Smooth muscle cell (in vitro differentiated cells): ENCODE measurements around the gene CXCR6. TPM values are rescaled to one million over a fixed set of nuclear protein-coding genes. Genes with fewer than 3 reads are reported as not detected.

Experiments
- DNase-seq: peaks from one replicate; lab custom pipeline; 2025; ENCODE audit not compliant: unreplicated experiment; lab: John Stamatoyannopoulos, UW
- H2AFZ ChIP-seq: fragments of 200-600 bp; sonication (generic); 2 replicates; pipeline ENCODE4 v1.6.0; 2016; ENCODE audit warnings: antibody characterized with exemption, low read depth, mild to moderate bottlenecking
- H3F3A ChIP-seq: fragments of 200-600 bp; sonication (generic); 2 replicates; pipeline ENCODE4 v1.6.0; 2017; ENCODE audit warnings: antibody characterized with exemption, low read depth
- H3K27ac ChIP-seq: fragments of 200-600 bp; sonication (generic); 2 replicates; pipeline ENCODE4 v1.5.1; 2016; ENCODE audit warnings: low read depth, mild to moderate bottlenecking
- H3K27me3 ChIP-seq: fragments of 200-600 bp; sonication (generic); 2 replicates; pipeline ENCODE4 v1.6.1; 2016; ENCODE audit warnings: low read depth, mild to moderate bottlenecking
- H3K36me3 ChIP-seq: fragments of 200-600 bp; sonication (generic); 2 replicates; pipeline ENCODE4 v1.5.1; 2016; ENCODE audit warnings: low read depth
- H3K4me1 ChIP-seq: fragments of 200-600 bp; sonication (generic); 2 replicates; pipeline ENCODE4 v1.5.1; 2016; ENCODE audit warnings: low read depth
- H3K4me2 ChIP-seq: fragments of 200-600 bp; sonication (generic); 2 replicates; pipeline ENCODE4 v1.6.0; 2016; ENCODE audit warnings: mild to moderate bottlenecking
- H3K4me3 ChIP-seq: fragments of 200-600 bp; sonication (generic); 2 replicates; pipeline ENCODE4 v1.5.1; 2016; ENCODE audit warnings: mild to moderate bottlenecking
- H3K79me2 ChIP-seq: fragments of 200-600 bp; sonication (generic); 2 replicates; pipeline ENCODE4 v1.6.0; 2016; ENCODE audit warnings: low read depth, mild to moderate bottlenecking
- H3K9ac ChIP-seq: fragments of 200-600 bp; sonication (generic); 2 replicates; pipeline ENCODE4 v1.6.0; 2016; ENCODE audit warnings: low read depth
- H3K9me3 ChIP-seq: fragments of 200-600 bp; sonication (generic); replicated peaks from 2 replicates; pipeline ENCODE4 v1.5.1; 2016; ENCODE audit warnings: low read depth
- H4K20me1 ChIP-seq: fragments of 200-600 bp; sonication (generic); 2 replicates; pipeline ENCODE4 v1.6.0; 2016; ENCODE audit warnings: low read depth
- WGBS: methylation state at CpG from one replicate; pipeline ENCODE4 v1.1.7; 2016; ENCODE audit warnings: low lambda C conversion rate; 5-methylcytosine and 5-hydroxymethylcytosine counted together
- polyA plus RNA-seq: library from polyadenylated mRNA; unstranded; fragments of >200 nt; fragmentation: Nextera tagmentation; extraction: Ambion mirVana; gene quantifications from 2 replicates; pipeline ENCODE4 v1.2.1, GENCODE V29; 2016
- total RNA-seq: library from RNA; depleted of rRNA; stranded (reverse); fragments of >200 nt; gene quantifications from 2 replicates; pipeline ENCODE4 v1.2.3, GENCODE V29; 2014
- TF ChIP-seq, protein P1 (sequence below): fragments of 200-600 bp; sonication (generic); IDR thresholded peaks from 2 replicates; pipeline ENCODE4 v1.5.1; 2017; ENCODE audit warnings: borderline replicate concordance, mild to moderate bottlenecking, antibody characterized with exemption; ENCODE audit not compliant: insufficient read depth, poor library complexity, severe bottlenecking

CXCR6 gene
- total and polyA plus RNA-seq, 2 experiments from 2014 or later, result 0.19 to 0.81 TPM

DNA sequence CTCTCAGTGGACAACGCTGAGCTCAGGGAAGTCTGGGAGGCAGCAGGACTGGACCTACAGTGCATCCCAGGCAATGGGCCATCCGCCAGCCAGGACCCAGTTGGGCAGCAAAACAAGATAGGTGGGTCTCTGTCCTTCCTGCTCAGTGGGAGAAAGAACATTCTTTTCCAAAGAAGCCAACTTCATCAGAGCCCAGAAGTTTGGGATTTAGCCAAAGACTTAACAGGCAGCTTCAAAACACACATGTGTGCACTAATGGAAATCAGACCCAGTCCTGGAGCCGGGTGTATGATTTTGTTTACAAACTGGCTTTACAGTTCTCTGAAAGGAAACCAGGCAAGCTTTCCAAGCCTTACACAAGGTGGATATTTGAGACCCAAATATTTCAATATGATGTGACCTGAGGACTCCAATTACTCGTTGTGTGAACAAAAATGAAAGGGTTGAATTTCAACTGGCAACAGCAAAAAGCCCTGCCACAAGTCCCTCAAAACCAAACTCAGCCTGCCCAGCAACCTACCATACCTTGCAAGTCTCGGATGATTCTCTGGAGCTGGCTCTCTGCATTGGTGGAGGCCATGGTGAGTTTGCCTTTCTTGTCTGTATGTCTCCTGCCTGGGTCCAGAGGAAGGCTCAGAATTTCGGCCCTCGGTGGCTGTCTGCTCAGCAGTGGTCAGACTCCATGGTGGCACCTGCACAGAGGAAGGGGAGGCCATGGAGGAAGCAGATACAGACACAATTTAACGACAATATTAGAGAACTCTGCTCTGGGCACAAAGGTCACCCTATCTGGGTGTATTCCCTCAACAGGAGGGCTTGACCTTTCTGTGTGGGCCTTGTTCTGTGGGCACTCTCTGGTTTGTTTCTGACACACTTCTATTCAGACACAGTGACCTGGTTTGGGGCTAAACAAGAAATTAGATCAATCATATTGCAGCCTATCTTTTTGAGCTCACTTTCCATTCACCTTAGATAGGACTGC lies 41.4 kb downstream of the CXCR6 start:
- DNase-seq, result no peak

GRCh38 chr3:45985532-45986302 lies 42.5 kb downstream of the CXCR6 start:
- H3K27ac ChIP-seq, result peak overlapping the region; percentile 93
- peak overlapping the region; percentile 19 for H3K9ac ChIP-seq
- H2AFZ ChIP-seq, result no peak overlapping the region
- peaks cover 15% of the 10 kb centered on the region for H3F3A ChIP-seq
- peaks cover 13% of the 10 kb centered on the region for H3K4me1 ChIP-seq
- no peaks in the 10 kb centered on the region for H3K9me3 ChIP-seq
- H3K27me3 ChIP-seq, result no peaks in the 10 kb centered on the region
- no peaks in the 10 kb centered on the region for H3K79me2 ChIP-seq
- 59% methylated on average over 13 of the region's 13 CpGs for WGBS
- H3K36me3 ChIP-seq, result no peaks in the 10 kb centered on the region
- H4K20me1 ChIP-seq, result no peaks in the 10 kb centered on the region
- no peak overlapping the region for H3K4me3 ChIP-seq
- no peak for DNase-seq
- TF ChIP-seq, protein P1, sequence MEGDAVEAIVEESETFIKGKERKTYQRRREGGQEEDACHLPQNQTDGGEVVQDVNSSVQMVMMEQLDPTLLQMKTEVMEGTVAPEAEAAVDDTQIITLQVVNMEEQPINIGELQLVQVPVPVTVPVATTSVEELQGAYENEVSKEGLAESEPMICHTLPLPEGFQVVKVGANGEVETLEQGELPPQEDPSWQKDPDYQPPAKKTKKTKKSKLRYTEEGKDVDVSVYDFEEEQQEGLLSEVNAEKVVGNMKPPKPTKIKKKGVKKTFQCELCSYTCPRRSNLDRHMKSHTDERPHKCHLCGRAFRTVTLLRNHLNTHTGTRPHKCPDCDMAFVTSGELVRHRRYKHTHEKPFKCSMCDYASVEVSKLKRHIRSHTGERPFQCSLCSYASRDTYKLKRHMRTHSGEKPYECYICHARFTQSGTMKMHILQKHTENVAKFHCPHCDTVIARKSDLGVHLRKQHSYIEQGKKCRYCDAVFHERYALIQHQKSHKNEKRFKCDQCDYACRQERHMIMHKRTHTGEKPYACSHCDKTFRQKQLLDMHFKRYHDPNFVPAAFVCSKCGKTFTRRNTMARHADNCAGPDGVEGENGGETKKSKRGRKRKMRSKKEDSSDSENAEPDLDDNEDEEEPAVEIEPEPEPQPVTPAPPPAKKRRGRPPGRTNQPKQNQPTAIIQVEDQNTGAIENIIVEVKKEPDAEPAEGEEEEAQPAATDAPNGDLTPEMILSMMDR, result no peak
- H3K4me2 ChIP-seq, result peak overlapping the region; percentile 36

More for the DNA sequence above, 41.4 kb downstream of the CXCR6 start:
- WGBS, result 78% methylated on average over 8 of the region's 8 CpGs
- Histone ChIP-seq H3K36me3 (no peaks in the 10 kb centered on the region), H3K4me3 (no peak overlapping the region), H3K4me2 (peak overlapping the region; percentile 36), H3K9ac (no peak overlapping the region), H3K4me1 (peaks cover 13% of the 10 kb centered on the region), H3F3A (peaks cover 15% of the 10 kb centered on the region), H3K9me3 (no peaks in the 10 kb centered on the region), H3K79me2 (no peaks in the 10 kb centered on the region), H3K27ac (peak overlapping the region; percentile 93), H4K20me1 (no peaks in the 10 kb centered on the region), H3K27me3 (no peaks in the 10 kb centered on the region), H2AFZ (no peak overlapping the region)
- TF ChIP-seq, protein P1, result no peak

GRCh38 chr3:45986303-45986982 lies 43.2 kb downstream of the CXCR6 start:
- no peak for DNase-seq
- WGBS, result 23% methylated on average over 5 of the region's 5 CpGs
- H3K36me3 ChIP-seq, result no peaks in the 10 kb centered on the region
- no peaks in the 10 kb centered on the region for H3K27me3 ChIP-seq
- H4K20me1 ChIP-seq, result no peaks in the 10 kb centered on the region
- TF ChIP-seq, protein P1, result no peak
- no peaks in the 10 kb centered on the region for H3K79me2 ChIP-seq
- H2AFZ ChIP-seq, result no peak overlapping the region
- peak overlapping the region; percentile 58 for H3K9ac ChIP-seq
- no peak overlapping the region for H3K4me3 ChIP-seq
- no peaks in the 10 kb centered on the region for H3K9me3 ChIP-seq
- H3K4me2 ChIP-seq, result peak overlapping the region; percentile 61
- peaks cover 13% of the 10 kb centered on the region for H3K4me1 ChIP-seq
- H3F3A ChIP-seq, result peaks cover 15% of the 10 kb centered on the region
- H3K27ac ChIP-seq, result peak overlapping the region; percentile 93
